Motor neuron (in vitro differentiated cells): ENCODE measurements around the gene HSPB9. TPM values are rescaled to one million over a fixed set of nuclear protein-coding genes. Genes with fewer than 3 reads are reported as not detected.

Source experiments
- ATAC-seq, 8 experiments: fragments of 200-7000 bp; cut with Tn5 transposase; replicated peaks in 6 of 8; 2 replicates each; pipeline ENCODE4 v1.8.0; 2021; ENCODE audit warnings: mild to moderate bottlenecking in 8 of 8, moderate library complexity in 8 of 8
- H3K27ac ChIP-seq, 2 donors: fragments of 250-450 bp; sonication (Bioruptor Pico); 2 replicates each; pipeline ENCODE4 v1.9.0; 2021; ENCODE audit warnings: antibody characterized with exemption in 2 of 2, mild to moderate bottlenecking in 2 of 2, moderate library complexity in 1 of 2
- H3K4me1 ChIP-seq, 2 donors: fragments of 250-450 bp; sonication (Bioruptor Pico); replicated peaks in 1 of 2; 2 replicates each; pipeline ENCODE4 v1.6.1; 2021; ENCODE audit warnings: antibody characterized with exemption in 2 of 2, mild to moderate bottlenecking in 2 of 2, moderate library complexity in 1 of 2
- H3K4me3 ChIP-seq, 5 donors: fragments of 250-450 bp; sonication (Bioruptor Pico); 2 replicates each; pipeline ENCODE4 v1.9.0; 2021; ENCODE audit warnings: antibody characterized with exemption in 5 of 5, mild to moderate bottlenecking in 5 of 5, moderate library complexity in 4 of 5
- WGBS, 10 experiments: fragments of 450-650 bp; shearing (Covaris generic); methylation state at CpG; one replicate each; pipeline ENCODE4 v1.0.0; 2022; 5-methylcytosine and 5-hydroxymethylcytosine counted together
- in situ Hi-C, 9 experiments: fragments of 400-800 bp; cut with MboI; loops; one replicate each; pipeline ENCODE4 v1.15.0; 2021; ENCODE audit warnings: low sequenced_read_pairs in 9 of 9, low pct_unique_long_range_greater_than_20kb in 2 of 9; ENCODE audit not compliant: unreplicated experiment in 9 of 9
- total RNA-seq, 8 experiments: library from RNA; unstranded; fragments of 300-600 nt; gene quantifications; 2 replicates each; pipeline versions ENCODE4 v1.2.3 to v1.2.4, GENCODE V29; 2022

Gene HSPB9
- total RNA-seq, 8 experiments from 2014 or later: 0.18 to 1.00 (median 0.51) TPM

DNA sequence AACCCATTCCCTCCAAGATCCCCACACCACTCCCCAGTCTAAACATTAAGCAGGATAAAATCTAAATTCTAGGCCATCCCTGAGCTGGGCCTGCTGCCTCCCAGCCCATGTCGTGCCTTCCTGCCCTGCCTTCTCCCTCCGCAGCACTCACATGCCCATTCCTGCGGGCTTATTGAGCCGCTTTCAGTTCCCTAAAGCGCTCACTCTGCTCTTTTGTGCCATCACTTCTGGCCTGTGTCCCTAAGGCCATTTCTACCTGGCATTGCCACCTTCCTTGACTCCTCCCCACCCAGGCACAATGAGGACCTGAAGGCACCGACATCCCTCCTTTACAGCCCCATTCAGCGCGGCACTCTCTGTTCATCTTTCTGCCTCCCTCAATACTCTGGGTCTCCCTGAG is 45.2 kb downstream of the HSPB9 start:
- Histone ChIP-seq H3K27ac (no peak overlapping the region), H3K4me3 (no peak overlapping the region), H3K4me1 (peaks cover 5 to 6% of the 10 kb centered on the region in 2 donors)
- 72 to 100% (median 83%) methylated on average over 1 to 8 of the region's 8 CpGs; no CpG with 5 or more reads in 3 of the 10 experiments for WGBS, 10 experiments
- in situ Hi-C loops: no loop called here
- no peak for ATAC-seq

DNA sequence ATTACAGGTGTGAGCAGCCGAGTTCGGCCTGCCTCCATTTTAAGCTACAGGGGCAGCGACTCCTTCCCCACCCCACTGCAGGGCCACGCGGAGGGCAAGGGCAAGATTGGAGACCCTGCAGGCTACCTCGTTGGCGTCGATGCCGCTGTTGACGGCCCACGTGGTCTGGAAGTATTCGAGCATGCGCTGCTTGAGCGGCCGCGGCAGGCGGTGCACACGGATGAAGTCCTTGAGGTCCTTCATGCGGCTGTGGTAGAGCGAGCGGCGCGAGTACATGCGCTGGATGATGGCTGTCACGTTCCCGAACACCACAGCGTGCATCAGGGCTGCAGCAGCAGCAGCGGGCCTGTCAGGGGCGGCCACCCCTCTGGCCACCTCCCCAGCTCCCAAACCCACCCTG is 46.7 kb downstream of the HSPB9 start:
- ATAC-seq: peak in 1 of 8 experiments; percentile 6
- Histone ChIP-seq H3K4me3 (no peak overlapping the region), H3K4me1 (no peaks in the 10 kb centered on the region), H3K27ac (no peak overlapping the region)
- in situ Hi-C loops: no loop called here
- WGBS, 10 experiments: 78 to 100% methylated on average over 1 to 7 of the region's 29 CpGs; no CpG with 5 or more reads in 8 of the 10 experiments

DNA sequence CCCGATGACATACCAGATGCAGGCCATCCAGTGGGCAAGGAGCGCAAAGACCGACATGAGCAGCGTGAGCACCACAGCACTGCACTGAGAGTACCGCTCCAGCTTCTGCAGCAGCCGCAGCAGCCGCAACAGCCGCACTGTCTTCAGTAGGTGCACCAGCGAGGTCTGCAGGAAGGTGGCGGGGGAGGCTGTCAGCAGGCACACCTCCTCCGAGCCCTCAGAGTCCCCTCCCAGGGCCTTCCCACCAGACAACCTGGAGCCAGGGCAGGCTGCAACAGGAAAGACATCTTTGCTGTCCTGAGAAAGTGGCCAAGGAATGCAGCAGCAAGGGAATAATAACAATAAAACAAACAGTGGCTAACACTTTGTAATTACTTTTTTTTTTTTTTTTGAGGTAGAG is 49.2 kb downstream of the HSPB9 start:
- no peaks in the 10 kb centered on the region for H3K4me1 ChIP-seq
- WGBS, 10 experiments: 59 to 65% (median 60%) methylated on average over 2 to 6 of the region's 11 CpGs; no CpG with 5 or more reads in 7 of the 10 experiments
- ATAC-seq: peak in 2 of 8 experiments; percentile 7 to 24
- in situ Hi-C loops: no loop called here
- no peak overlapping the region for H3K4me3 ChIP-seq
- no peak overlapping the region for H3K27ac ChIP-seq

Other genes with a start within 250 kb of the HSPB9 start
- 100 to 1,000 TPM in 4 of 8 experiments, 10 to 100 TPM in 4; 87.0 to 283 (median 141) TPM for gene ACLY, start 203.9 kb upstream of the HSPB9 start, total RNA-seq
- gene ODAD4, start 192.2 kb upstream of the HSPB9 start, total RNA-seq: 10 to 100 TPM in 1 of 8 experiments, 1 to 10 TPM in 6, under 1 TPM in 1; 0.31 to 10.4 (median 4.6) TPM
- 10 to 100 TPM; 20.5 to 99.0 (median 51.0) TPM for gene CNP, start 156.0 kb upstream of the HSPB9 start, total RNA-seq
- gene DNAJC7, start 105.4 kb upstream of the HSPB9 start, total RNA-seq: 100 to 1,000 TPM in 4 of 8 experiments, 10 to 100 TPM in 4; 56.4 to 143 (median 93.6) TPM
- gene NKIRAS2, start 102.7 kb upstream of the HSPB9 start, total RNA-seq: 10 to 100 TPM; 32.3 to 65.8 (median 51.8) TPM
- 1 to 10 TPM in 5 of 8 experiments, under 1 TPM in 3; 0.25 to 2.9 (median 2.1) TPM for gene C17orf113, start 72.2 kb upstream of the HSPB9 start, total RNA-seq
- gene ZNF385C, start 24.3 kb upstream of the HSPB9 start, total RNA-seq: 1 to 10 TPM in 5 of 8 experiments, under 1 TPM in 3; 0.51 to 4.2 (median 1.9) TPM
- 10 to 100 TPM in 1 of 8 experiments, 1 to 10 TPM in 4, under 1 TPM in 3; 0.33 to 29.3 (median 3.3) TPM for gene DHX58, start 10.1 kb upstream of the HSPB9 start, total RNA-seq
- gene KAT2A, start 1.4 kb upstream of the HSPB9 start, total RNA-seq: 10 to 100 TPM in 7 of 8 experiments, 1 to 10 TPM in 1; 9.1 to 48.3 (median 19.2) TPM
- gene RAB5C, start 32.2 kb downstream of the HSPB9 start, total RNA-seq: 100 to 1,000 TPM in 3 of 8 experiments, 10 to 100 TPM in 5; 52.6 to 135 (median 92.6) TPM
- under 1 TPM; 0.13 to 0.33 (median 0.20) TPM for gene KCNH4, start 58.3 kb downstream of the HSPB9 start, total RNA-seq
- not detected for gene HCRT, start 62.6 kb downstream of the HSPB9 start, total RNA-seq
- gene GHDC, start 71.7 kb downstream of the HSPB9 start, total RNA-seq: 10 to 100 TPM in 5 of 8 experiments, 1 to 10 TPM in 3; 7.0 to 27.3 (median 11.0) TPM
- gene STAT5B, start 153.6 kb downstream of the HSPB9 start, total RNA-seq: 10 to 100 TPM; 21.6 to 27.7 (median 23.5) TPM
- 10 to 100 TPM in 1 of 8 experiments, 1 to 10 TPM in 6, under 1 TPM in 1; 0.93 to 12.0 (median 3.0) TPM for gene STAT5A, start 165.7 kb downstream of the HSPB9 start, total RNA-seq